SK-N-SH (cell line): ENCODE results near the gene GPC5. TPM values are rescaled to one million over a fixed set of nuclear protein-coding genes. Genes with fewer than 3 reads are reported as not detected.

Experiments
- CTCF ChIA-PET: fragments of 300-600, 350-600 bp; formaldehyde crosslinking; extraction: SDS; loops from one replicate; lab custom pipeline; 2021; lab: Yijun Ruan, JAX
- POLR2A ChIA-PET: fragments of 350-600 bp; sonication (Branson Sonifier 250); formaldehyde crosslinking; extraction: SDS; loops from one replicate; lab custom pipeline; 2020; ENCODE audit warnings: antibody characterized with exemption, inconsistent platforms; lab: Yijun Ruan, JAX
- DNase-seq: peaks from one replicate; pipeline ENCODE4 v3.0.0; 2012
- H2AFZ ChIP-seq: fragments of 200-600 bp; sonication (generic); 2 replicates; pipeline ENCODE4 v1.8.1; 2016; ENCODE audit warnings: antibody characterized with exemption, mild to moderate bottlenecking, low read depth
- H3F3A ChIP-seq: fragments of 200-600 bp; sonication (generic); replicated peaks from 2 replicates; pipeline ENCODE3; 2016; ENCODE audit warnings: antibody characterized with exemption, mild to moderate bottlenecking; ENCODE audit not compliant: insufficient read depth
- H3K27ac ChIP-seq, 2 experiments: fragments of 200-500 bp in 1 of 2; fragments of 200-600 bp in 1 of 2; sonication (Bioruptor generic) in 1 of 2; sonication (generic), shearing (Covaris generic) in 1 of 2; 2 replicates each; pipeline versions ENCODE4 v1.5.1 to v1.6.1; 2014 to 2016; ENCODE audit warnings: low read depth in 2 of 2, inconsistent platforms in 1 of 2, low read length in 1 of 2, mild to moderate bottlenecking in 1 of 2, mixed read lengths in 1 of 2
- H3K27me3 ChIP-seq: fragments of 200-600 bp; sonication (generic), shearing (Covaris generic); 2 replicates; pipeline ENCODE4 v1.6.1; 2016; ENCODE audit warnings: mixed run types; ENCODE audit not compliant: insufficient read depth
- H3K36me3 ChIP-seq, 2 experiments: fragments of 200-500 bp in 1 of 2; fragments of 200-600 bp in 1 of 2; sonication (Bioruptor generic) in 1 of 2; sonication (generic) in 1 of 2; replicated peaks in 1 of 2; 2 replicates each; pipeline versions ENCODE3 to v1.5.1; 2014 to 2016; ENCODE audit warnings: low read length in 1 of 2, mild to moderate bottlenecking in 1 of 2; ENCODE audit not compliant: insufficient read depth in 2 of 2, control insufficient read depth in 1 of 2
- H3K4me1 ChIP-seq, 2 experiments: fragments of 200-500 bp in 1 of 2; fragments of 200-600 bp in 1 of 2; sonication (Bioruptor generic) in 1 of 2; sonication (generic), shearing (Covaris generic) in 1 of 2; 2 replicates each; pipeline versions ENCODE4 v1.5.1 to v1.6.1; 2014 to 2016; ENCODE audit warnings: low read depth in 1 of 2, low read length in 1 of 2, mixed run types in 1 of 2; ENCODE audit not compliant: insufficient read depth in 2 of 2, control insufficient read depth in 1 of 2
- H3K4me2 ChIP-seq: fragments of 200-600 bp; sonication (generic), shearing (Covaris generic); 2 replicates; pipeline ENCODE4 v1.6.1; 2017; ENCODE audit warnings: mixed run types
- H3K4me3 ChIP-seq, 2 experiments: fragments of 200-500 bp in 1 of 2; fragments of 200-600 bp in 1 of 2; sonication (Bioruptor generic) in 1 of 2; sonication (generic), shearing (Covaris generic) in 1 of 2; 2 replicates each; pipeline versions ENCODE4 v1.5.1 to v1.8.1; 2014 to 2016; ENCODE audit warnings: low read depth in 2 of 2, inconsistent platforms in 1 of 2, low read length in 1 of 2, mild to moderate bottlenecking in 1 of 2, mixed read lengths in 1 of 2, moderate library complexity in 1 of 2
- H3K79me2 ChIP-seq: fragments of 200-600 bp; sonication (generic); 2 replicates; pipeline ENCODE4 v1.8.1; 2017; ENCODE audit warnings: mild to moderate bottlenecking; ENCODE audit not compliant: insufficient read depth
- H3K9ac ChIP-seq: fragments of 200-600 bp; sonication (generic); 2 replicates; pipeline ENCODE4 v1.6.1; 2017; ENCODE audit warnings: mixed run types
- H3K9me2 ChIP-seq: fragments of 200-600 bp; sonication (generic); 2 replicates; pipeline ENCODE4 v1.6.1; 2017; ENCODE audit warnings: mixed run types
- H3K9me3 ChIP-seq: fragments of 200-600 bp; sonication (generic); 2 replicates; pipeline ENCODE4 v1.6.1; 2017; ENCODE audit warnings: mixed run types, mild to moderate bottlenecking, moderate library complexity
- H4K20me1 ChIP-seq: fragments of 200-600 bp; sonication (generic); 2 replicates; pipeline ENCODE4 v1.6.1; 2017; ENCODE audit warnings: mild to moderate bottlenecking, mixed run types; ENCODE audit not compliant: insufficient read depth
- CTCF ChIP-seq: fragments of 200-600 bp; sonication (generic); IDR thresholded peaks from 2 replicates; pipeline ENCODE4 v1.6.1; 2017; ENCODE audit warnings: antibody characterized with exemption, mild to moderate bottlenecking, moderate library complexity
- EP300 ChIP-seq, 2 experiments: IDR thresholded peaks; 2 replicates each; pipeline versions ENCODE4 v1.4.0 to v1.6.1; 2012; ENCODE audit warnings: borderline replicate concordance in 1 of 2, low read depth in 1 of 2, low read length in 1 of 2
- FOXM1 ChIP-seq: IDR thresholded peaks from 2 replicates; pipeline ENCODE4 v1.4.0; 2012; ENCODE audit warnings: low read depth, mild to moderate bottlenecking
- JUND ChIP-seq: IDR thresholded peaks from 2 replicates; pipeline ENCODE4 v1.4.0; 2012
- MXI1 ChIP-seq: IDR thresholded peaks from 2 replicates; pipeline ENCODE4 v1.6.1; 2012; ENCODE audit warnings: mild to moderate bottlenecking, low read depth, low read length, improper control_type of control experiment
- PBX3 ChIP-seq: IDR thresholded peaks from 2 replicates; pipeline ENCODE4; 2012
- POLR2AphosphoS5 ChIP-seq: IDR thresholded peaks from 2 replicates; pipeline ENCODE4 v1.6.1; 2012; ENCODE audit warnings: low read depth, low read length
- RAD21 ChIP-seq: IDR thresholded peaks from 2 replicates; pipeline ENCODE4 v1.6.1; 2012; ENCODE audit warnings: mild to moderate bottlenecking, low read length
- SMC3 ChIP-seq: IDR thresholded peaks from 2 replicates; pipeline ENCODE4 v1.6.1; 2012; ENCODE audit warnings: low read depth, low read length, improper control_type of control experiment
- TCF12 ChIP-seq: IDR thresholded peaks from 2 replicates; pipeline ENCODE4 v1.4.0; 2012
- ZBTB33 ChIP-seq: IDR thresholded peaks from 2 replicates; pipeline ENCODE4 v1.4.0; 2012; ENCODE audit warnings: low read depth, borderline replicate concordance
- WGBS: methylation state at CpG from one replicate; pipeline ENCODE4 v1.1.6; 2017; ENCODE audit warnings: low lambda C conversion rate; 5-methylcytosine and 5-hydroxymethylcytosine counted together
- polyA plus RNA-seq, 3 experiments: library from polyadenylated mRNA; depleted of rRNA; stranded (reverse); fragments of >200 nt; gene quantifications; 2 replicates each; pipeline ENCODE4 v1.2.3, GENCODE V29; 2012

GPC5 gene
- polyA plus RNA-seq, 1 of the 3 experiments (the other 2 are of a cell fraction): 0.03 TPM

- H3K36me3 ChIP-seq: no peaks in the 10 kb centered on the region
- H4K20me1 ChIP-seq: no peaks in the 10 kb centered on the region
- H3F3A ChIP-seq: no peaks in the 10 kb centered on the region
- DNase-seq: peak; percentile 36
- POLR2A ChIA-PET: no interaction called here
- CTCF ChIA-PET: interaction anchor here (0.6 to 3.9 kb wide), 26 partner anchors 8 to 408 kb away, joined by 3 to 47 read pairs (median 4); no protein-coding TSS in a partner anchor
- H3K4me3 ChIP-seq: no peak overlapping the region; a peak in 1 of 4 replicates
- TF ChIP-seq FOXM1 (no peak), EP300 (IDR thresholded peaks at IDR 0.05; ENCODE audit: borderline replicate concordance in 1 of 2, low read depth in 1 of 2, low read length in 1 of 2) (no peak), SMC3 (peak; percentile 64), RAD21 (peak; percentile 79), CTCF (peak; percentile 80), TCF12 (no peak), MXI1 (peak; percentile 22; the same call in 1 of the 2 replicates)
- TF ChIP-seq, all 33 proteins: peak for 4
- no peaks in the 10 kb centered on the region for H3K9me2 ChIP-seq
- H3K4me2 ChIP-seq: no peak overlapping the region
- H3K79me2 ChIP-seq: no peaks in the 10 kb centered on the region
- no peak overlapping the region for H3K9ac ChIP-seq
- WGBS: 20% methylated on average over 4 of the region's 4 CpGs
- no peak overlapping the region; the same call in 1 of the 2 replicates for H2AFZ ChIP-seq
- H3K9me3 ChIP-seq: no peaks in the 10 kb centered on the region
- H3K27me3 ChIP-seq: no peaks in the 10 kb centered on the region
- H3K27ac ChIP-seq: no peak overlapping the region
- H3K4me1 ChIP-seq: peaks cover 0 to 3% of the 10 kb centered on the region in 2 experiments; a peak in 2 of 4 replicates
These were observed 324.0 kb downstream of the GPC5 start for GRCh38 chr13:91722267-91722884.

- CTCF ChIA-PET: interaction anchor here (0.7 to 3.9 kb wide), 7 partner anchors 12 to 343 kb away, joined by 3 to 47 read pairs (median 3); no protein-coding TSS in a partner anchor
- Histone ChIP-seq H3K27me3 (no peaks in the 10 kb centered on the region), H3K4me3 (no peak overlapping the region), H3K9me2 (no peaks in the 10 kb centered on the region), H3K36me3 (no peaks in the 10 kb centered on the region), H3K9me3 (no peaks in the 10 kb centered on the region)
- POLR2A ChIA-PET: no interaction called here
- DNase-seq: no peak
- TF ChIP-seq FOXM1: no peak
- no peak for TF ChIP-seq PBX3
- TF ChIP-seq ZBTB33: no peak
- TF ChIP-seq JUND: no peak
- no peak for TF ChIP-seq RAD21
- no peak for TF ChIP-seq POLR2AphosphoS5
- TF ChIP-seq, all 33 proteins: peak for 0
- no peak overlapping the region for H3K27ac ChIP-seq
- H3F3A ChIP-seq: no peaks in the 10 kb centered on the region
- H4K20me1 ChIP-seq: no peaks in the 10 kb centered on the region
- H3K4me1 ChIP-seq: no peaks in the 10 kb centered on the region; a peak in 2 of 4 replicates
- H3K4me2 ChIP-seq: no peak overlapping the region
- H3K9ac ChIP-seq: no peak overlapping the region
- H3K79me2 ChIP-seq: no peaks in the 10 kb centered on the region
- WGBS: 70% methylated on average over 3 of the region's 3 CpGs
- no peak overlapping the region for H2AFZ ChIP-seq
These were observed 326.2 kb downstream of the GPC5 start for GRCh38 chr13:91724591-91724990.
